HL-60/S4 (cell line): Measurements from ENCODE around the gene CLCF1.
"Not testable (repeated sequence)": the region's sequence is repeated elsewhere in the genome, so short reads cannot be mapped to it uniquely, and the experiment has no call there.

Source experiments
- in situ Hi-C: fragments of 300-500 bp; cut with MboI; formaldehyde crosslinking; loops from 2 replicates; pipeline ENCODE4 v1.14.3; 2022; ENCODE audit warnings: low sequenced_read_pairs

CLCF1 gene

DNA sequence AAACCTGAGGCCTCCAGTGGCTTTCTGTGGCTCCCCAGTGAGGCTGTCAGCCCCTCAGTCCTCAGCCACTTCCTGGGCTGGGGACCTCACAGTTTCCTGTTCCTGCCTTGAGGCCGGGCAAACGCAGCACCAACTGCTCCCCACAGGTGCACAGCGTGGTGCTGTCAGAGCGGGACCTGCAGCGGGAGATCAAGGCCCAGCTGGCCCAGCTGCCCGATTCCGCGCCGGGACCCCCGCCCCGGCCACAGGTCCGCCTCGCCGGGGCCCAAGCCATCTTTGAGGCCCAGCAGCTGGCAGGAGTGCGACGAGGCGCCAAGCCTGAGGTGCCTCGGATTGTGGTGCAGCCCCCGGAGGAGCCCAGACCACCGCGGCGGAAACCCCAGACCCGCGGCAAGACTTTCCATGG is 35.9 kb upstream of the CLCF1 start:
- in situ Hi-C loops = no loop called here

GRCh38 chr11:67408437-67409200 is 35.2 kb upstream of the CLCF1 start:
- in situ Hi-C loops = no loop called here

DNA sequence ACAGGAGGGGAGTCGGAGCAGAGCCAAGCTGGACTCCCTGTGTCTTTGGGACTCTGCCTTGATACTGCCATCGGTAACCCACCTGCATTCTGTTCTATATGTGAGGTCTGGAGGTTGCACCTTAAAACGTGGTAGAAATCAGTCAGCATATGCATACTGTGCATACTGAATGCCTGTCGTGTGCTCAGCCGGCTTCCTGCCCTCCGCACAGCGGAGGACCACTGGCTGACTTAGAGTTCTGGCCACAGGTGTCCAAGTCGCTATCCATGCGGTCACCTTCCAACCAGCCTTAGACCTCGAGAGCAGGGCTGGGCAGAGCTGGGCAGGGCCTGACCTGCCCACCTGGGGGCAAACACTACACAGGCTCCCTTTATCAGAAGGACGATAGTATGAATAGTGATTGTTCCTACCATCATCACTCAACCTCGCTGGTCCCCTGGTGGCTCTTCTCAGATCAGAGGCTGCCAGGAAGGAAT is 34.3 kb upstream of the CLCF1 start:
- in situ Hi-C loops = no loop called here

GRCh38 chr11:67406969-67407687 is 33.7 kb upstream of the CLCF1 start:
- in situ Hi-C loops = no loop called here

DNA sequence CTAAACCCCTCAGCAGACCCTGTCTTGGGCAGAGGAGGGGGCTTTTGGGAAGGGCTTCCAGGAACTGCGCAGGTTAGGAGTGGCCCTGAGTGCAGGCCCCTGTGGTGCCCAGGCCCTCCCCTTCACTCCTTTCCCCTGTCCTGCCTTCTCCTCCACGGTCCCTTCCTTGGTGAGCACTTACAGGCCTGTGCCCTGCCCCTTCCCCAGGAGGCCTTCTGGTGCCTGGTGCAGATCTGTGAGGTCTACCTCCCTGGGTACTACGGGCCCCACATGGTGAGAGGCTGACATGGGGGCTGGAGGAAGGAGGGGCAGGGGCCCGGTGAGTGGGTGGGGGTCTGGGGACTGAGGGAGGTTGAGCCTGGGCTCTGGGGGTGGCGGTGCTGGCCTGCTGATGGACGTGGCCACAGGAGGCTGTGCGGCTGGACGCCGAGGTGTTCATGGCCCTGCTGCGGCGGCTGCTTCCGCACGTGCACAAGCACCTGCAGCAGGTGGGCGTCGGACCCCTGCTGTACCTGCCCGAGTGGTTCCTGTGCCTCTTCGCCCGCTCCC is 33.1 kb upstream of the CLCF1 start:
- in situ Hi-C loops = no loop called here

DNA sequence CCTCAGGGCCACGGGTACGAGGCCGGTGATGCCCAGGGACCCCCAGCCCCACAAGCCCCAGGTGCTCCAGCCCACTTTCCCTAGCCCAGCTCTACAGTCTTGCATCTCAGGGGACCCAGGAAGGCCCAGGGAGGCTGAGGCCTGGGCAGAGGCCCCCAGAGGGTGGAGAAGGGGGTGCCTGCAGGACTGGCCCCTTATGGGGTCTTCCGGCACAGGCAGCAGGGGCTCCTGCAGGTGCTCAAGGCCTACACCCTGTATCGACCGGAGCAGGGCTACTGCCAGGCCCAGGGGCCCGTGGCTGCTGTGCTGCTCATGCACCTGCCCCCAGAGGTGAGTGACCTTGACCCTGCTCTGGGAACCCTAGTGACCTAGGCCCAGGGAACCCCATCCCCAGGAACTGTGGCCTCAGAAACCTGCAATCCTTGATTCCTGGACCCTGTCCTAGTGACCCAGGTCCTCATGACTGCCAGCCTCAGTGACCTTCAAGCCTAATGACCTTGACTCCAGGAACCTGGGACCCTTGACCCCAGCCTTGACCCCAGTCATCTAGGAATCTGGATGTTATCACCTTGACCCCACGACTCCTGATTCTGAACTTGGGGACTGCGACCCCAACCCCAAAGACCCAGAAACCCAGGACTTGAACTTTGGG is 32.4 kb upstream of the CLCF1 start:
- in situ Hi-C loops = no loop called here

DNA sequence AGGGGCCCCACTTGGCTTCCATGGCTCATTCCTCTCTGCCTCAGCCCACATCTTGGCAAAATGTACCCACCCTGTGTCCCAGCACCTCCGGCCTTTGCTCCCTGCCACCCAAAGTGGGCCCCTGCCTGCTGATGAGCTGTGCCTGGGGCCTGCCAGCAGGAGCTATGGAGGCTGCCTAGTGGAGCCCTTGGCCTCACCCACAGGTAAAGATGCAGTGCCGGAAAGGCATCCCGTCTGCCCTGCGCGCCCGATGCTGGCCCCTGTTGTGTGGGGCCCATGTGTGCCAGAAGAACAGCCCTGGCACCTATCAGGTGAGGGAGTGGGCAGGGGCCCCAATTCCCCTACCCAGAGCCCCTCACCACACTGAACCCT is 31.8 kb upstream of the CLCF1 start:
- in situ Hi-C loops = no loop called here

DNA sequence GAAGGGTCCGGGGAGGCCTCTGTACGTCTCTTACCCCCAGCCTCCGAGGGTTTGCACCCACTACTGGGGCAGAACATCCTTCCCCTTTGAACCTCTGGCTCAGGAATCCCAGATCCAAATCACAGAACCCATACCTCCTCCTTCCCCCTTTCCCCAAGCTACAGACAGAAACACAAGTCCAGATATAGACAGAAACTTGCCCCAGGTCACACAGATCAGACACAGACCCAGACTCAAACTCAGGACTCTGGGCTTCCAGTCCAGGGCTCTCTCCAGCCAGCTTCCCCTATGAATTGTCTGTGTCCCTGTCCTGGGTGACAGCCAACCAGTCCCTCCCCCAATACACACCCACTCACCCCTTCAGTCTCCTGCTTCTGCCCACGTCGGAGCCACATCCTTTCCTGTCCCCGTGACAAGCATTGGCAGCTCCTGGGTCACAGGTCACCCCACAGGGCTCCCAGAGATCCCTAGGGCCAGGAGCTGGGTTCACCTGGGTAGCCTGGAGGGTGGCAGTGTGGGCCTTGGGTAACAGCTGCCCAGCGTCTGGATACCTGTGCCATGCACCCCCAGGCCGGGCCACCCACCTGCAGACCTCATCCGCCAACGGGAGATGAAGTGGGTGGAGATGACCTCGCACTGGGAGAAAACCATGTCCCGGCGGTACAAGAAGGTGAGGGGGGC is 31.3 kb upstream of the CLCF1 start:
- in situ Hi-C loops = no loop called here

- in situ Hi-C loops = not testable (repeated sequence)
Measured at GRCh38 chr11:67403085-67403484, 29.7 kb upstream of the CLCF1 start.

- in situ Hi-C loops = not testable (repeated sequence)
Measured at GRCh38 chr11:67402192-67402839, 28.9 kb upstream of the CLCF1 start.

DNA sequence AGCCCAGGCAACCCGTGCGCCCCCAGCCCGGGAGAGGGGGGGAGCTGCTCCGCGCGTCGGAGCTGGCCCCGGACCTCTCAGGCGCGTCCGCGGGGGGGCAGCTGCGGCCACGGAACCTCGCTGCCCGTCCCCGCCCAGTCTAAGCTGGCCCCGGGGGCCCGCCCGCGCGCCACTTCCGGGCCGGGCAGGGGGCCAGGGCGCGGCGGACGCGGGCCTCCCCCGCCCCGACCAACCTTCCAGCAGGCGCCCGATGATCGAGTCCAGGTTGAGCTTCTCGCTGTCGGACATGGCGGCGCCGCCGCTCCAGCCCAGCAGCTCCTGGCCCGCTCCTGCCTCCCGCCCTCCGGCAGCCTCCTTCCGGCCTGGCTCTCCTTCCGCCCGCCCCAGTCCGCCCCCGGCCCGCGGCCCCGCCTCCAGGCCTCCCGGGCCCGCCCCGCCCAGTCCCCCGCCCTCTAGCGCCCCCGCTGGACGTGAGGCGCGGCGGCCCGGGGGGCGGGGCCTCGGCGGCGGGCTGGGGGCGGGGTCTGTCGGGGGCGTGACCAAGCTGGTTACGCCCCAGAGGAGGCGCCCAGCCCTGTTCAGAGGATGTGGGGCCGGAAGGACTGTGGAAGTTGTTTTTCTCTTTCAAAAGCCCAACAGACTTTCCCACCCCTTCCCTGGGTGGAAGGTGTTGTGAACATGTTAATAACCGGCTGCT is 28.2 kb upstream of the CLCF1 start, which contains the start of gene PPP1CA:
Gene PPP1CA (minus strand): TSS at position 364 of the 697 bp plus-strand sequence. CDS start 76 bp downstream, at position 288.
- in situ Hi-C loops = no loop called here

DNA sequence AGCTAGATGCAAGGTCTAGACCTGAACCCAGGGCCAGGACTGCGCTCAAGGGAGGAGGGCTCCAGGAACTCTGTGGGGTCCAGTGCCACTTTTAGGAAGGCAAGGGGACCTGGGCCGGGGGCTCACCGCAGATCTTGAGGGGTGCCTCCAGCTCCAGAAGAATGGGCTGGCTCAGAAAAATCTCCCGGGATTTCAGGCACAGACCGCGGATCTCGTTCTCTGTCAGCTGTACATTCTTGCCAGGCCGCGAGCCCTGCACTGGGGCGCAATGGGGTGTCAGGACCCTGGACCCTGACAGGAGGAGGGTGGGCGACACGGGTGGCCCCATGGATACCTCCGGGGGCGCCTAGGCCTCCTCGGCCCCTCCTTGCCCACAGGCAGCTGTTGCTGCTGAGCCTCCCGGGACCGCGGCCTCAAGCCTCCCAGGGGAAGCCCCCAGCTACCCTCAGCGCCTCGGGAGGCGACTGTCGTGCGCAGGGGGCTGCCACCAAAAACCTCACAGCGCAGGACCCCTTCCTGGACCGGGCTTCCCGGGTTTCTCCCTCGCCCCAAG is 27.6 kb upstream of the CLCF1 start:
- in situ Hi-C loops = no loop called here

DNA sequence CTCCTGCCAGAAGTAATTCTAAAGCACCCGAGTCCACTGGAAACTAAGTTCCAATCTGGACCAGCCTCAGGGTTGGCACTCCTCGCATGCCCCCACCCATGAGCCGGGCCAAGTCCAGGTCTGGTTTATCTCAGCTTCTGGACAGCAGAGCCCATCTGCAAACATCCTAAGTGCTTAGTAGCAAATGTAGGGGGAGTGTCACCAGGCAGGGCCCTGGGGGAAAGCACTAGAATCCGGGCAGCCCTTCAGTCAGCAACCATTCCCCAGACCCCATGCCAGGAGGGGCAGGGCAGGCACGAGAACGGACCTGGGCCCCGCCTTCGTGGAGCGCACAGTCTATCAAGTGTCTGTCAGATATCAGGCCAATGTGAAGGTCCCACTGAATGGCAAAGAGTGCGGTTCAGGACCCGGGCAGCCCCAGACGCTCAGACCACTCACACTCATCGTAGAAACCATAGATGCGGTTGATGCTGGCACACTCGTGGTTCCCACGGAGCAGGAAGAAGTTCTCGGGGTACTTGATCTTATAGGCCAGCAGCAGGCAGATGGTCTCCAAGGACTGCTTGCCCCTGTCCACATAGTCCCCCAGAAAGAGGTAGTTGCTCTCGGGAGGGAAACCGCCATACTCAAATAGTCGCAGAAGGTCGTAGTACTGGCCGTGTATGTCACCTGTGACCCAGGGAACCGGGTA is 27.0 kb upstream of the CLCF1 start:
- in situ Hi-C loops = no loop called here

DNA sequence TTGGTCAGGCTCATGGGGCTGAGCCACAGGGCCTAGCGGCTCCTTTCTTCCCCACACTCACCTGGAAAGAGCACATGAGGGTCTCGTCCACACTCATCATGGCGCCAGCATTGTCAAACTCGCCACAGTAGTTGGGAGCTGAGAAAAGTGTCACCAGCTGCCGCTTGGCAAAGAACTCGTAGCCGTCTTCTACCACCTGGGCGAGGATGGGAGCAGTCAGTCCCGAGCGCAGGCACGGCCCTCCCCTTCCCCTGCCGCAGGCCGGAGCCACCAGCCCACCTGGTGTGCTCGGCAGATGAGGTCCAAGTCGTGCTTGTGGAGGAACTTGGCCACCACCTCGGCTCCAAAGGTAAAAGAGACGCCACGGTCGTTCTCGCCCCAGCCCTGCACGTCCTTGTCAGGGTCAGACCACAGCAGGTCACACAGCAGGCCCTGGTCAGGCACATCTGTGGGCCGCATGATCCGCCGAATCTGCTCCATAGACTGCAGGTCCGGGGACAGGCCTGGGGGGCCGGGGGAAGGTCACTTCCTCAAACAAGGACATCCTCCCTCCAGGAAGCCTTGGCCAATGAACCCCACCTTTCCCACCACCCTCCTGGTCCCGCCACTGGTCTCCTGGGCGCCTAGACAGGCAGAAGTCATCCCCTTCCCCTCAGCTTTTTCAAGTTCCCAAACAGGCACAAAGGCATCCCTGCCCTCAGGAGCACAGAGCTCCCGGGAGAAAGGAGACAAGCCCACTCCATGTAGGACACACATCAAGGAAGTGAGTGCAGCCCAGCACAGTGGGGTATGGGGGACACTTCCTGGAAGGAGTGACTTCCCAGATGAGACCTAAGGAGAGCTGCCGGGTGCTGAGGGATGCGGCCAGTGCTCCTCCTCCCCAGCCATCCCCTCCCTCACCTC is 25.5 kb upstream of the CLCF1 start:
- in situ Hi-C loops = no loop called here

DNA sequence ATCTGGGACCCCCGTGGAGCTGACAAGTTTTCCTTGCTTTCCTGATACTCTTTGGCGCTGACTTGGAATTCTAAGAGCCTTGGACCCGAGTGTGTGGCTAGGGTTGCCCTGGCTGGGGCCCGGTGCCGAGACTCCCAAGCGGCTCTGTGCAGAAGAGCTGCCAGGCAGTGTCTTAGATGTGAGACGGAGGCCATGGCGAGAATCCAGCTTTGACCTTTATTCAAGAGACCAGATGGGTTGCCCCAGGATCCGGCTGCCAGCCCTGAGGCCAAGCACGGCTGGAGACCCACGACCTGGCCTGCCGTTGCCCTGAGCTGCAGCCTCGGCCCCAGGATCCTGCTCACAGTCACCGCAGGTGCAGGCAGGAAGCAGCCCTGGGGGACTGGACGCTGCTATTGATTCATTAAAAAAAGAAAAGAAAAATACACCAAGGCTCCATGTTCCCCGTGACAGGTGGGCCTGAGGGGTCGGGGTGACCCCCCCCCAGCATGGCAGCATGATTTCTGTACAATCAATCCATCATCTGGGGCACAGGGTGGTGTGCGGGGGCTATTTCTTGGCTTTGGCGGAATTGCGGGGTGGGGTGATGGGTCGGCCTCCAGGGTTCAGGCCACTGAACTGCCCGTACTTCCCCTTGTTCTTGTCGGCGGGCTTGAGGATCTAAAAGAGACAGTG is 24.7 kb upstream of the CLCF1 start:
- in situ Hi-C loops = no loop called here

GRCh38 chr11:67397536-67397935 is 24.1 kb upstream of the CLCF1 start:
- in situ Hi-C loops = no loop called here
